PC-3 (cell line): ENCODE results near the gene IZUMO3. TPM values are rescaled to one million over a fixed set of nuclear protein-coding genes. Genes with fewer than 3 reads are reported as not detected.

Experiments used
- ATAC-seq: fragments of 200-7000 bp; cut with Tn5 transposase; 2 replicates; pipeline ENCODE4 v1.9.1; 2020; ENCODE audit warnings: mild to moderate bottlenecking, moderate library complexity
- BruUV-seq: library from RNA; stranded (reverse); fragments of 400-500 nt; replicated peaks from 2 replicates; lab custom pipeline; 2021; lab: Mats Ljungman, UMichigan
- CTCF ChIA-PET: fragments of 300-600 bp; sonication (Branson Sonifier 250); formaldehyde crosslinking; loops from one replicate; lab custom pipeline; 2022; ENCODE audit warnings: antibody characterized with exemption; lab: Charles Lee
- POLR2A ChIA-PET: fragments of 300-600 bp; sonication (Branson Sonifier 250); formaldehyde crosslinking; loops from one replicate; lab custom pipeline; 2022; ENCODE audit warnings: antibody characterized with exemption; ENCODE audit not compliant: unreplicated experiment; lab: Charles Lee
- DNase-seq: peaks from one replicate; pipeline ENCODE4 v3.0.0-alpha.2; 2015
- H2AFZ ChIP-seq: fragments of 300-600 bp; sonication (generic); 2 replicates; pipeline ENCODE4 v1.6.0; 2016; ENCODE audit warnings: antibody characterized with exemption, low read length
- H3F3A ChIP-seq: fragments of 300-600 bp; sonication (generic); one replicate; pipeline ENCODE4 v1.6.0; 2017; ENCODE audit warnings: antibody characterized with exemption, low read length, control low read depth, mild to moderate bottlenecking; ENCODE audit not compliant: unreplicated experiment
- H3K27ac ChIP-seq: fragments of 300-600 bp; sonication (generic); 2 replicates; pipeline ENCODE4 v1.5.1; 2016; ENCODE audit warnings: mild to moderate bottlenecking, low read length
- H3K27me3 ChIP-seq: fragments of 300-600 bp; sonication (generic); 2 replicates; pipeline ENCODE4 v1.6.1; 2016; ENCODE audit warnings: low read length, mixed read lengths
- H3K36me3 ChIP-seq: fragments of 300-600 bp; sonication (generic); 2 replicates; pipeline ENCODE4 v1.6.1; 2016; ENCODE audit warnings: low read depth, mixed run types, low read length, mixed read lengths
- H3K4me1 ChIP-seq: fragments of 300-600 bp; sonication (generic); 2 replicates; pipeline ENCODE4 v1.5.1; 2016; ENCODE audit warnings: low read length; ENCODE audit not compliant: insufficient read depth
- H3K4me2 ChIP-seq: fragments of 300-600 bp; sonication (generic); 2 replicates; pipeline ENCODE4 v1.6.0; 2016; ENCODE audit warnings: low read length
- H3K4me3 ChIP-seq: fragments of 300-600 bp; sonication (generic); 2 replicates; pipeline ENCODE4 v1.5.1; 2016; ENCODE audit warnings: mild to moderate bottlenecking, low read length, mixed read lengths
- H3K79me2 ChIP-seq: fragments of 300-600 bp; sonication (generic); 2 replicates; pipeline ENCODE4 v1.6.1; 2017; ENCODE audit warnings: low read length, mixed read lengths
- H3K9ac ChIP-seq: fragments of 300-600 bp; sonication (generic); 2 replicates; pipeline ENCODE4 v1.6.0; 2016; ENCODE audit warnings: mild to moderate bottlenecking, low read length
- H3K9me2 ChIP-seq: fragments of 300-600 bp; sonication (generic); replicated peaks from 2 replicates; pipeline ENCODE4 v1.6.1; 2016; ENCODE audit warnings: mixed run types, low read length, mixed read lengths
- H3K9me3 ChIP-seq: fragments of 300-600 bp; sonication (generic); 2 replicates; pipeline ENCODE4 v1.6.1; 2016; ENCODE audit warnings: low read length, mixed read lengths
- H4K20me1 ChIP-seq: fragments of 300-600 bp; sonication (generic); 2 replicates; pipeline ENCODE4 v1.6.1; 2016; ENCODE audit warnings: low read length, mixed read lengths
- CTCF ChIP-seq: fragments of 300-600 bp; sonication (generic); conservative IDR thresholded peaks from 2 replicates; pipeline ENCODE4 v1.5.1; 2017; ENCODE audit warnings: antibody characterized with exemption, low read depth, mild to moderate bottlenecking, low read length
- EZH2 ChIP-seq: fragments of 300-600 bp; sonication (generic); IDR thresholded peaks from one replicate; pipeline ENCODE4 v1.6.1; 2017; ENCODE audit warnings: antibody characterized with exemption, mild to moderate bottlenecking, low read length; ENCODE audit not compliant: unreplicated experiment
- EZH2phosphoT487 ChIP-seq: fragments of 300-600 bp; sonication (generic); IDR thresholded peaks from 2 replicates; pipeline ENCODE4 v1.6.1; 2018; ENCODE audit warnings: mild to moderate bottlenecking, antibody characterized with exemption, low read length, borderline replicate concordance
- intact Hi-C: fragments of 100-400 bp; cut with micrococcal nuclease; formaldehyde crosslinking; loops from 2 replicates; pipeline ENCODE4 v1.9.0; 2023
- total RNA-seq: library from RNA; depleted of rRNA; stranded (reverse); fragments of >200 nt; gene quantifications from 2 replicates; pipeline ENCODE4 v1.2.3, GENCODE V29; 2014

Gene IZUMO3
- total RNA-seq, 1 experiment from 2014 or later = not detected

- no peaks in the 10 kb centered on the region for H3K79me2 ChIP-seq
- no peaks in the 10 kb centered on the region for H3K36me3 ChIP-seq
- no peak overlapping the region for H2AFZ ChIP-seq
- H3K9me3 ChIP-seq = no peaks in the 10 kb centered on the region
- intact Hi-C loops = no loop called here
- H3K4me1 ChIP-seq = no peaks in the 10 kb centered on the region
- H3K27me3 ChIP-seq = no peaks in the 10 kb centered on the region
- CTCF ChIA-PET = no interaction called here
- H3K27ac ChIP-seq = peak overlapping the region; percentile 29; the same call in 1 of the 2 replicates
- no TSS peak for BruUV-seq
- H3K4me3 ChIP-seq = no peak overlapping the region
- no peaks in the 10 kb centered on the region for H3F3A ChIP-seq
- no peaks in the 10 kb centered on the region for H3K9me2 ChIP-seq
- no peak for TF ChIP-seq CTCF
- H3K9ac ChIP-seq = no peak overlapping the region
- H4K20me1 ChIP-seq = no peaks in the 10 kb centered on the region
- POLR2A ChIA-PET = no interaction called here
- DNase-seq (peak; percentile 33), ATAC-seq (peak; percentile 78)
- no peak overlapping the region for H3K4me2 ChIP-seq
These were observed 29.2 kb downstream of the IZUMO3 start for GRCh38 chr9:24516463-24516862.

GRCh38 chr9:24509850-24510249 is 35.8 kb downstream of the IZUMO3 start:
- DNase-seq (no peak), ATAC-seq (no peak)
- ChIA-PET POLR2A (no interaction called here), CTCF (no interaction called here)
- Histone ChIP-seq H3K27me3 (no peaks in the 10 kb centered on the region), H4K20me1 (no peaks in the 10 kb centered on the region), H3K79me2 (no peaks in the 10 kb centered on the region), H3K9me2 (no peaks in the 10 kb centered on the region), H3K4me3 (no peak overlapping the region), H2AFZ (no peak overlapping the region), H3K36me3 (no peaks in the 10 kb centered on the region), H3K9ac (no peak overlapping the region), H3K9me3 (no peaks in the 10 kb centered on the region), H3K27ac (no peak overlapping the region), H3F3A (no peaks in the 10 kb centered on the region), H3K4me1 (no peaks in the 10 kb centered on the region), H3K4me2 (no peak overlapping the region)
- TF ChIP-seq EZH2 (no peak), EZH2phosphoT487 (no peak), CTCF (no peak)
- intact Hi-C loops = no loop called here
- no TSS peak for BruUV-seq

- intact Hi-C loops = no loop called here
- Histone ChIP-seq H3K9me2 (no peaks in the 10 kb centered on the region), H3K9me3 (no peaks in the 10 kb centered on the region), H3F3A (no peaks in the 10 kb centered on the region), H2AFZ (no peak overlapping the region), H3K27me3 (no peaks in the 10 kb centered on the region), H3K4me2 (no peak overlapping the region), H3K36me3 (no peaks in the 10 kb centered on the region), H3K4me1 (no peaks in the 10 kb centered on the region), H3K79me2 (no peaks in the 10 kb centered on the region), H3K4me3 (no peak overlapping the region), H4K20me1 (no peaks in the 10 kb centered on the region), H3K9ac (no peak overlapping the region), H3K27ac (no peak overlapping the region)
- no peak for ATAC-seq
- DNase-seq = no peak
- BruUV-seq = no TSS peak
- no peak for TF ChIP-seq EZH2
- no peak for TF ChIP-seq CTCF
- TF ChIP-seq EZH2phosphoT487 = no peak
- ChIA-PET CTCF (no interaction called here), POLR2A (no interaction called here)
These were observed 41.2 kb downstream of the IZUMO3 start for GRCh38 chr9:24504521-24504920.
